MM.1S (cell line): Measurements from ENCODE around the gene ORAI3.
A peak's percentile ranks its signal among the peaks of the same experiment; 100 is the strongest.

Experiments
- DNase-seq: peaks from one replicate; pipeline ENCODE4 v3.0.0-alpha.2; 2015
- H2AFZ ChIP-seq: fragments of 300-600 bp; sonication (generic); 2 replicates; pipeline ENCODE4 v1.6.0; 2016; ENCODE audit warnings: antibody characterized with exemption, low read length
- H3F3A ChIP-seq: fragments of 300-600 bp; sonication (generic); 2 replicates; pipeline ENCODE4 v1.6.1; 2016; ENCODE audit warnings: mild to moderate bottlenecking, antibody characterized with exemption, low read length, moderate library complexity, mixed read lengths; ENCODE audit not compliant: insufficient read depth
- H3K27ac ChIP-seq: fragments of 300-600 bp; sonication (generic); 2 replicates; pipeline ENCODE4 v1.5.1; 2016; ENCODE audit warnings: mild to moderate bottlenecking, low read length
- H3K27me3 ChIP-seq: fragments of 300-600 bp; sonication (generic); replicated peaks from 2 replicates; pipeline ENCODE4 v1.6.0; 2016; ENCODE audit warnings: low read length; ENCODE audit not compliant: insufficient read depth
- H3K36me3 ChIP-seq: fragments of 300-600 bp; sonication (generic); replicated peaks from 2 replicates; pipeline ENCODE4 v1.6.1; 2016; ENCODE audit warnings: mild to moderate bottlenecking, low read length, mixed read lengths; ENCODE audit not compliant: insufficient read depth
- H3K4me1 ChIP-seq: fragments of 300-600 bp; sonication (generic); 2 replicates; pipeline ENCODE4 v1.6.1; 2016; ENCODE audit warnings: low read length, mixed read lengths
- H3K4me2 ChIP-seq: fragments of 300-600 bp; sonication (generic); 2 replicates; pipeline ENCODE4 v1.6.0; 2016; ENCODE audit warnings: low read depth, low read length
- H3K4me3 ChIP-seq: fragments of 300-600 bp; sonication (generic); 2 replicates; pipeline ENCODE4 v1.5.1; 2016; ENCODE audit warnings: low read length, mixed read lengths
- H3K79me2 ChIP-seq: fragments of 300-600 bp; sonication (generic); 2 replicates; pipeline ENCODE4 v1.6.1; 2016; ENCODE audit warnings: mixed run types, low read length, mixed read lengths
- H3K9ac ChIP-seq: fragments of 300-600 bp; sonication (generic); 2 replicates; pipeline ENCODE4 v1.6.1; 2016; ENCODE audit warnings: low read length, mixed read lengths
- H3K9me2 ChIP-seq: fragments of 300-600 bp; sonication (generic); replicated peaks from 2 replicates; pipeline ENCODE4 v1.6.1; 2016; ENCODE audit warnings: mild to moderate bottlenecking, low read length, mixed read lengths; ENCODE audit not compliant: insufficient read depth
- H3K9me3 ChIP-seq: fragments of 300-600 bp; sonication (generic); replicated peaks from 2 replicates; pipeline ENCODE4 v1.6.1; 2016; ENCODE audit warnings: mild to moderate bottlenecking, low read length, mixed read lengths; ENCODE audit not compliant: insufficient read depth
- H4K20me1 ChIP-seq: fragments of 300-600 bp; sonication (generic); 2 replicates; pipeline ENCODE4 v1.6.1; 2016; ENCODE audit warnings: mild to moderate bottlenecking, low read length, moderate library complexity, mixed read lengths; ENCODE audit not compliant: insufficient read depth
- EZH2 ChIP-seq: fragments of 300-600 bp; sonication (generic); optimal IDR thresholded peaks from 2 replicates; pipeline ENCODE3; 2017; ENCODE audit warnings: low read depth, mild to moderate bottlenecking, antibody characterized with exemption, low read length, mixed read lengths
- EZH2phosphoT487 ChIP-seq: fragments of 300-600 bp; sonication (generic); IDR thresholded peaks from 2 replicates; pipeline ENCODE4 v1.6.1; 2018; ENCODE audit warnings: antibody characterized with exemption, low read length
- TF ChIP-seq, protein P1 (sequence below): fragments of 300-600 bp; sonication (generic); IDR thresholded peaks from 2 replicates; pipeline ENCODE4 v1.5.1; 2016; ENCODE audit warnings: antibody characterized with exemption, low read length, mixed read lengths

Gene ORAI3

GRCh38 chr16:30951750-30952149 lies 2.9 kb downstream of the ORAI3 start:
- DNase-seq, result no peak
- Histone ChIP-seq H3K4me1 (peaks cover 16% of the 10 kb centered on the region), H3K79me2 (peaks cover 14% of the 10 kb centered on the region), H3F3A (peaks cover 23% of the 10 kb centered on the region), H3K4me2 (no peak overlapping the region), H3K9me3 (no peaks in the 10 kb centered on the region), H3K4me3 (no peak overlapping the region), H3K9ac (no peak overlapping the region), H3K36me3 (no peaks in the 10 kb centered on the region), H3K27me3 (no peaks in the 10 kb centered on the region), H2AFZ (no peak overlapping the region), H4K20me1 (no peaks in the 10 kb centered on the region), H3K9me2 (no peaks in the 10 kb centered on the region), H3K27ac (no peak overlapping the region)
- TF ChIP-seq EZH2 (no peak), EZH2phosphoT487 (no peak)
- TF ChIP-seq, protein P1, sequence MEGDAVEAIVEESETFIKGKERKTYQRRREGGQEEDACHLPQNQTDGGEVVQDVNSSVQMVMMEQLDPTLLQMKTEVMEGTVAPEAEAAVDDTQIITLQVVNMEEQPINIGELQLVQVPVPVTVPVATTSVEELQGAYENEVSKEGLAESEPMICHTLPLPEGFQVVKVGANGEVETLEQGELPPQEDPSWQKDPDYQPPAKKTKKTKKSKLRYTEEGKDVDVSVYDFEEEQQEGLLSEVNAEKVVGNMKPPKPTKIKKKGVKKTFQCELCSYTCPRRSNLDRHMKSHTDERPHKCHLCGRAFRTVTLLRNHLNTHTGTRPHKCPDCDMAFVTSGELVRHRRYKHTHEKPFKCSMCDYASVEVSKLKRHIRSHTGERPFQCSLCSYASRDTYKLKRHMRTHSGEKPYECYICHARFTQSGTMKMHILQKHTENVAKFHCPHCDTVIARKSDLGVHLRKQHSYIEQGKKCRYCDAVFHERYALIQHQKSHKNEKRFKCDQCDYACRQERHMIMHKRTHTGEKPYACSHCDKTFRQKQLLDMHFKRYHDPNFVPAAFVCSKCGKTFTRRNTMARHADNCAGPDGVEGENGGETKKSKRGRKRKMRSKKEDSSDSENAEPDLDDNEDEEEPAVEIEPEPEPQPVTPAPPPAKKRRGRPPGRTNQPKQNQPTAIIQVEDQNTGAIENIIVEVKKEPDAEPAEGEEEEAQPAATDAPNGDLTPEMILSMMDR, result no peak

GRCh38 chr16:30953111-30953510 lies 4.2 kb downstream of the ORAI3 start:
- Histone ChIP-seq H3K4me2 (no peak overlapping the region), H3K4me1 (peaks cover 17% of the 10 kb centered on the region), H3K27me3 (no peaks in the 10 kb centered on the region), H3K27ac (no peak overlapping the region), H3K9ac (no peak overlapping the region), H2AFZ (no peak overlapping the region), H3K9me2 (no peaks in the 10 kb centered on the region), H3K4me3 (no peak overlapping the region), H3K36me3 (no peaks in the 10 kb centered on the region), H3F3A (peaks cover 29% of the 10 kb centered on the region), H3K9me3 (no peaks in the 10 kb centered on the region), H3K79me2 (peaks cover 14% of the 10 kb centered on the region), H4K20me1 (no peaks in the 10 kb centered on the region)
- DNase-seq, result no peak
- no peak for TF ChIP-seq EZH2
- TF ChIP-seq, protein P1, result no peak
- TF ChIP-seq EZH2phosphoT487, result no peak

GRCh38 chr16:30953511-30954124 lies 4.8 kb downstream of the ORAI3 start:
- H3K27ac ChIP-seq, result no peak overlapping the region
- H4K20me1 ChIP-seq, result no peaks in the 10 kb centered on the region
- H3K4me2 ChIP-seq, result no peak overlapping the region

More at GRCh38 chr16:30953511-30954124, 4.8 kb downstream of the ORAI3 start:
- Histone ChIP-seq H3K27me3 (no peaks in the 10 kb centered on the region), H3K79me2 (peaks cover 18% of the 10 kb centered on the region), H2AFZ (no peak overlapping the region), H3K4me3 (no peak overlapping the region), H3F3A (peaks cover 29% of the 10 kb centered on the region), H3K9ac (no peak overlapping the region), H3K9me3 (no peaks in the 10 kb centered on the region), H3K36me3 (no peaks in the 10 kb centered on the region), H3K4me1 (peaks cover 18% of the 10 kb centered on the region), H3K9me2 (no peaks in the 10 kb centered on the region)
- peak; percentile 65 for DNase-seq
- TF ChIP-seq, protein P1, result peak; percentile 60
- no peak for TF ChIP-seq EZH2
